Type B pancreatic cell (in vitro differentiated cells): ENCODE data around the gene GARIN3. TPM values are rescaled to one million over a fixed set of nuclear protein-coding genes. Genes with fewer than 3 reads are reported as not detected.

ENCODE experiments used
- DNase-seq: peaks from one replicate; pipeline ENCODE4 v3.0.0; 2021; ENCODE audit warnings: mixed read lengths; ENCODE audit not compliant: unreplicated experiment; ENCODE audit errors: extremely low spot score
- H3K27ac Mint-ChIP-seq: 2 replicates; pipeline ENCODE4 v1.8.0; 2021; ENCODE audit warnings: mild to moderate bottlenecking, mixed read lengths
- H3K27me3 Mint-ChIP-seq: 2 replicates; pipeline ENCODE4 v1.8.0; 2021; ENCODE audit warnings: mixed read lengths
- H3K36me3 Mint-ChIP-seq: 2 replicates; pipeline ENCODE4 v1.8.0; 2021; ENCODE audit warnings: mixed read lengths
- H3K4me1 Mint-ChIP-seq: one replicate; pipeline ENCODE4 v1.8.0; 2021; ENCODE audit warnings: mixed read lengths; ENCODE audit not compliant: unreplicated experiment
- H3K4me3 Mint-ChIP-seq: 2 replicates; pipeline ENCODE4 v1.8.0; 2021; ENCODE audit warnings: mild to moderate bottlenecking, mixed read lengths
- H3K9me3 Mint-ChIP-seq: 2 replicates; pipeline ENCODE4 v1.8.0; 2021; ENCODE audit warnings: mixed read lengths
- total RNA-seq: library from RNA; stranded (reverse); gene quantifications from 2 replicates; pipeline ENCODE4 v1.2.1, GENCODE V29; 2021; ENCODE audit warnings: low replicate concordance
- TF ChIP-seq, protein P1 (sequence below): fragments of 200-600 bp; sonication (generic); conservative IDR thresholded peaks from 2 replicates; pipeline ENCODE4 v1.5.0; 2021; ENCODE audit warnings: antibody characterized with exemption, mild to moderate bottlenecking

Gene GARIN3
- total RNA-seq, 1 donor from 2014 or later = not detected

DNA sequence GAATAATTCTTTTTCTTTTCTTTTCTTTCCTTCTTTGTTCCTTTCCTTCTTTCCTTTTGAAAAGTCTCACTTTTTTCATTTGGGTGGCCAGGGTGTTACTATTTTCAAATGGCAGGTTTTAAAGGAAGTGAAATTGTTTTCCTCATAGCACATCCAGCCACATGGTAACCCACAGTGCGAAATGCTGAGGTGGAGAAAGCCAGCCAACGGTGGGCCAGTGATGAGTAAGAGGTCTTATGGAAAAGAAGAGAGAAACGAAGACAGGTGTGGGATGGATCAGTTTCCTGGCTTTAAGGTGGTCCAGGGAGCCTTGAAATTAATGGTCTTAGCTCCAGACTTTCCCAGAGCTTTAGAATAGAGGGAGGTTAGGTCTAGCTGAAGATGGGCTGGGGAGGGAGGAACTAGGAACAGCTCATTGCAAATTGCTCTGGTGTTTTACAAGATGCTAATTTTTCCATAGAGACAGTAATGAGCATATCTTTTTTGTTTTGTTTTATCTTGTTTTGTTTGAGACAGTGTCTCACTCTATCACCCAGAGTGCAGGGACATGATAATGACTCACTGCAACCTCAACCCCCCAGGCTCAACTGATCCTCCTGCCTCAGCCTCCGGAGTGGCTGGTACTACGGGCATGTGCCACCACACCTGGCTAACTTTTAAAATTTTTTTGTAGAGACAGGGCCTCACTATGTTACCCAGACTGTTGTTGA is 32.4 kb upstream of the GARIN3 start:
- Mint-ChIP-seq H3K27me3 (no peaks in the 10 kb centered on the region), H3K36me3 (no peaks in the 10 kb centered on the region), H3K4me3 (no peak overlapping the region), H3K9me3 (no peaks in the 10 kb centered on the region), H3K27ac (no peak overlapping the region), H3K4me1 (no peaks in the 10 kb centered on the region)
- no peak for DNase-seq
- TF ChIP-seq, protein P1, sequence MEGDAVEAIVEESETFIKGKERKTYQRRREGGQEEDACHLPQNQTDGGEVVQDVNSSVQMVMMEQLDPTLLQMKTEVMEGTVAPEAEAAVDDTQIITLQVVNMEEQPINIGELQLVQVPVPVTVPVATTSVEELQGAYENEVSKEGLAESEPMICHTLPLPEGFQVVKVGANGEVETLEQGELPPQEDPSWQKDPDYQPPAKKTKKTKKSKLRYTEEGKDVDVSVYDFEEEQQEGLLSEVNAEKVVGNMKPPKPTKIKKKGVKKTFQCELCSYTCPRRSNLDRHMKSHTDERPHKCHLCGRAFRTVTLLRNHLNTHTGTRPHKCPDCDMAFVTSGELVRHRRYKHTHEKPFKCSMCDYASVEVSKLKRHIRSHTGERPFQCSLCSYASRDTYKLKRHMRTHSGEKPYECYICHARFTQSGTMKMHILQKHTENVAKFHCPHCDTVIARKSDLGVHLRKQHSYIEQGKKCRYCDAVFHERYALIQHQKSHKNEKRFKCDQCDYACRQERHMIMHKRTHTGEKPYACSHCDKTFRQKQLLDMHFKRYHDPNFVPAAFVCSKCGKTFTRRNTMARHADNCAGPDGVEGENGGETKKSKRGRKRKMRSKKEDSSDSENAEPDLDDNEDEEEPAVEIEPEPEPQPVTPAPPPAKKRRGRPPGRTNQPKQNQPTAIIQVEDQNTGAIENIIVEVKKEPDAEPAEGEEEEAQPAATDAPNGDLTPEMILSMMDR = no peak

GRCh38 chr5:157197086-157197485 is 31.0 kb upstream of the GARIN3 start:
- no peaks in the 10 kb centered on the region for H3K4me1 Mint-ChIP-seq
- no peaks in the 10 kb centered on the region for H3K27me3 Mint-ChIP-seq
- no peak overlapping the region for H3K27ac Mint-ChIP-seq
- no peaks in the 10 kb centered on the region for H3K36me3 Mint-ChIP-seq
- H3K9me3 Mint-ChIP-seq = no peaks in the 10 kb centered on the region
- no peak for DNase-seq
- TF ChIP-seq, protein P1 = no peak
- no peak overlapping the region for H3K4me3 Mint-ChIP-seq

- H3K36me3 Mint-ChIP-seq = no peaks in the 10 kb centered on the region
- H3K27me3 Mint-ChIP-seq = peaks cover 3% of the 10 kb centered on the region
- DNase-seq = no peak
- TF ChIP-seq, protein P1 = no peak
- no peaks in the 10 kb centered on the region for H3K9me3 Mint-ChIP-seq
- no peak overlapping the region for H3K4me3 Mint-ChIP-seq
- no peak overlapping the region for H3K27ac Mint-ChIP-seq
- H3K4me1 Mint-ChIP-seq = no peaks in the 10 kb centered on the region
These were observed 30.0 kb upstream of the GARIN3 start for GRCh38 chr5:157196045-157196444.

- no peak for DNase-seq
- TF ChIP-seq, protein P1 = no peak
- no peaks in the 10 kb centered on the region for H3K9me3 Mint-ChIP-seq
- H3K36me3 Mint-ChIP-seq = no peaks in the 10 kb centered on the region
- H3K4me3 Mint-ChIP-seq = no peak overlapping the region
- H3K27me3 Mint-ChIP-seq = peaks cover 3% of the 10 kb centered on the region
- H3K27ac Mint-ChIP-seq = no peak overlapping the region
- H3K4me1 Mint-ChIP-seq = no peaks in the 10 kb centered on the region
These were observed 27.8 kb upstream of the GARIN3 start for GRCh38 chr5:157193699-157194424.

- Mint-ChIP-seq H3K36me3 (no peaks in the 10 kb centered on the region), H3K4me1 (no peaks in the 10 kb centered on the region), H3K27ac (no peak overlapping the region), H3K9me3 (no peaks in the 10 kb centered on the region), H3K4me3 (no peak overlapping the region), H3K27me3 (peaks cover 10% of the 10 kb centered on the region)
- TF ChIP-seq, protein P1 = no peak
- DNase-seq = no peak
These were observed 23.2 kb upstream of the GARIN3 start for GRCh38 chr5:157189223-157189622.
